GM21529 (cell line): ENCODE results near the gene GJA9.

Source experiments
- ATAC-seq: cut with Tn5 transposase; IDR thresholded peaks from one replicate; pipeline ENCODE4 v1.9.1; 2021; ENCODE audit not compliant: unreplicated experiment

Gene GJA9

DNA sequence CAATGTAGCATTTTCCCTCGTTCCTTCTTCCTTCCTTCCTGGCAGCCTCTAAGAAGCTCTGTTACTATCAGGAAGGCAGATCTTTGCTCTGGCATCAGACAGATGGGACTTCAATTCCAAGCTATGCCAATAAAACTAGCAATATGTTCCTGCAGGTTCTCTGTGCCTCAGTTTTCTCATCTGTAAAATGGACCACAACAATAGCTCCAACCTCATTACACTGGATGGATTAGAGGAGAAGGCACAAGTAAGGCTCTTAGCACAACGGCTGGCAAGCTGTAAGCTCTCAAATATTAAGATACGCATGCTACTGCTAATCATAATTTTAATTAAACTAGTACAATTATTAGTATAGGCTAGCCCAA, 49.0 kb downstream of the GJA9 start:
- no peak for ATAC-seq

DNA sequence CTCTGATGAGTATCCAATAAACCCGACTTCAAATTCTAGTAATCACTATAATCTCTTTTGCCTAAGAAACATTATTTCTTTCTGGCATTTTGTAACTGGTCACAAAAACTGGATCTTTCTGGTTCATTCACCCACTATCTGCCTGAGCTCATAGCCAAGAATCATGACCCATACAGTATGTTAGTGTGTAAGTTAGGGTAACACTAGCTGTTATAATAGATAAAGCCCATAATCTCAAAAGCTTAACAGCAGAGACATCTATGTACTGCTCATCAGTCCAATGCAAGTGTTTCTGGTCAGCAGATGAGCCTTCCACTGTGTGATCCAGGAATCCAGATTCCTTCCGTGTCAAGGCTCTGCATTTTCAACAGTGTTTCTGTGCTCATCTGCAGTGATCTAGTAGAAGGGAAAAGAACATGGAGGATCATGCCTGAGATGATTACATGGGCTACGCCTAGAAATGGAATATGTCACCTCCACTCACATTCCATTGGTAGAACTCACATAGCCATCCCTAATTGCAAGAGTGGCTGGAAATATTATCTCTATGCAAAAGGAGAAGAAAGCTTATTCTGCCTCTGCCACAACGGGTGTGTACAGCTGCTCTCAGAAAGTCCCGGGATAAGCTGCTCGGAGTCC, 49.5 kb downstream of the GJA9 start:
- ATAC-seq: no peak

DNA sequence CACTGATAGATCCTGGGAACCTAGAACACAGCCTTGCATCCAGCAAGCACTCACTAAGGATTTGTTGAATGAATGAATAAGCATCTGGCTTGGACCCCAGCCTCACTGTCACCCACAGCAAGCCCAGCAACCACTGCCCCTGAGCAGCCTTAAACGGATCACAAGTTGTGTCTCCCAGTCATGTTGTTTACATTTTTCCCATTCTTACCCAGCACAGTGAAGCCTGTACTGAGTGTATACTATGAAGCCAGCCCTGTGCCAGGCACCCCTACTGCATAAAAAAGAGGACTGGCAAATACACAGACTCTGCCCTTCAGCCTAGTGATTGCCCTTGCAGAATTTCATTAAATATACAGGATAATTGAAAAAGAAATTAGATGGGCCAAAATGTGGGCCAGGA, 52.0 kb downstream of the GJA9 start:
- ATAC-seq: no peak

DNA sequence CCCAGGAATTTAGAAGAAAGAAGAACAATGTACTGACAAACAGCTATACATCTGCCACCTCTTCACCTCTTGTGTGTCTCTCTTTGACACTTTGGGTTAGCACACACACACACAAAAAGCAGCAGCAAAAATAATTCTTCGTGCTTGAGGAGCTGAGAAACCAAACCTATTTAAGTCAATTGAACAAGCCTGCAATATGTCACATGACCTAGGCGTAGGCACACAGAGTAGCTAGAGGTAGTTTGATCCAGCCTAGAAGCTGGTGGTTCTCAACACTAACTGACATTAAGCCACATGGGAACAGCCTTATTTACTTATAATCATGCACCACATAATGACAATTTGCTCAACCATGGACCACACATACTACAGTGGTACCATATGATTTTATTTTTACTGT, 54.1 kb downstream of the GJA9 start:
- ATAC-seq: no peak

DNA sequence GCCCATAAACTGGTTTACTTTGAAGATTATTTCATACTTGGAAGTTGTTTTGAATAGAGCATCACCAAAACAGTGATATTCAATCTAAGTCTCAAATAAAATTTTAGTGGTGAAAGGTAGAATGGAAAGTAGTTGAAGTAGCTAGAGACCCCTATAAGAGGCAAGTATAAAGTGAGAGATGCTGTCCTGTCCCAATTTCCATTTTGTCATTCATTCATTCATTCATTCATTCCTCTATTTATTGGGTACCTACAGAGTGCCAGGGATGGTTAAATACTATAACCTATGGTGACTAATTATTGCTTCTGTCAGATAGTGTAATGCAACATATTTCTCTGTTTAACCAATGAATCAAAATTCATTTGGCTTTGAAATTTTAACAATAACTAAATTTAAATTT, 54.5 kb downstream of the GJA9 start:
- ATAC-seq: no peak

DNA sequence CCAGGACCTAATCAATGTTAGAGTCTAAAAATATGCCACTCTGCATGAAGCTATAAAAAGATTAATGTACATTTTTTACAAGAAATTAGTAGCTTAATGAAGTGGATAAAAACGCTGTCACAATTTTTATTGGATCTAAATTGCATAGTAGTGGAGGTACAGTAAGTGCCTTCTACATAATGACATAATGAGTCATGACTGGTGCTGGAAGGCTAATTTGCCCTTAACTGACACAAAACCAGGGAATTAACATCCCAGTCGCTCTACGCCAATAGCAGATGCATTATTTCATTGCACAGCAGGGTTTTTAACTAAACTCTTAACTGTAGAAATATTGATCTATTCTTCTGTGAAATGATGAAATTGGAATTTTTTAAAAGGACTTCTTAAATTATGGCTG, 55.1 kb downstream of the GJA9 start:
- ATAC-seq: no peak
